ENCODE measurements around the gene SNTG2. TPM values are rescaled to one million over a fixed set of nuclear protein-coding genes. Genes with fewer than 3 reads are reported as not detected.

The SNTG2 gene
- total RNA-seq, 2 experiments from 2014 or later, result not detected

- H4K20me1 ChIP-seq (ENCODE audit: insufficient read depth, low read length), result no peaks in the 10 kb centered on the region
- POLR2A ChIA-PET, result no interaction called here
- BruUV-seq (replicated peaks), result no TSS peak
- intact Hi-C loops (cut with micrococcal nuclease; ENCODE audit: unreplicated experiment), result no loop called here
- no peaks in the 10 kb centered on the region for H3K79me2 ChIP-seq (ENCODE audit: insufficient read depth, low read depth, low read length)
- CTCF ChIA-PET (ENCODE audit: unreplicated experiment), result no interaction called here
- no peak overlapping the region for H3K4me3 ChIP-seq (ENCODE audit: low read depth, low read length, poor library complexity, severe bottlenecking)
- no peak overlapping the region for H3K4me2 ChIP-seq (ENCODE audit: low read length)
- TF ChIP-seq EZH2phosphoT487 (IDR thresholded peaks at IDR 0.05; ENCODE audit: borderline replicate concordance, low read depth, low read length), result no peak
- no peak for TF ChIP-seq CTCF (conservative IDR thresholded peaks at IDR 0.05; ENCODE audit: low read length)
- no peak overlapping the region for H3K27ac ChIP-seq (ENCODE audit: low read depth, low read length, poor library complexity, severe bottlenecking)
- no peaks in the 10 kb centered on the region for H3K36me3 ChIP-seq (ENCODE audit: insufficient read depth, low read length)
- H2AFZ ChIP-seq (ENCODE audit: low read length), result no peak overlapping the region
- H3K4me1 ChIP-seq (ENCODE audit: insufficient read depth, low read length, poor library complexity, severe bottlenecking), result no peaks in the 10 kb centered on the region
- H3K9me3 ChIP-seq (ENCODE audit: low read length), result no peaks in the 10 kb centered on the region
- no peaks in the 10 kb centered on the region for H3K9me2 ChIP-seq (ENCODE audit: insufficient read depth, low read length)
- no peak for DNase-seq (ENCODE audit: low spot score)
Observed at GRCh38 chr2:1259746-1260145, 309.1 kb downstream of the SNTG2 start.

- Histone ChIP-seq H3K27ac (ENCODE audit: low read depth, low read length, poor library complexity, severe bottlenecking) (no peak overlapping the region), H3K4me2 (ENCODE audit: low read length) (no peak overlapping the region), H3K4me1 (ENCODE audit: insufficient read depth, low read length, poor library complexity, severe bottlenecking) (no peaks in the 10 kb centered on the region), H3K4me3 (ENCODE audit: low read depth, low read length, poor library complexity, severe bottlenecking) (no peak overlapping the region), H2AFZ (ENCODE audit: low read length) (no peak overlapping the region), H3K79me2 (ENCODE audit: insufficient read depth, low read depth, low read length) (no peaks in the 10 kb centered on the region), H3K36me3 (ENCODE audit: insufficient read depth, low read length) (no peaks in the 10 kb centered on the region), H4K20me1 (ENCODE audit: insufficient read depth, low read length) (no peaks in the 10 kb centered on the region), H3K9me2 (ENCODE audit: insufficient read depth, low read length) (no peaks in the 10 kb centered on the region), H3K9me3 (ENCODE audit: low read length) (no peaks in the 10 kb centered on the region)
- no peak for DNase-seq (ENCODE audit: low spot score)
- no TSS peak for BruUV-seq (replicated peaks)
- intact Hi-C loops (cut with micrococcal nuclease; ENCODE audit: unreplicated experiment), result no loop called here
- ChIA-PET CTCF (ENCODE audit: unreplicated experiment) (no interaction called here), POLR2A (no interaction called here)
- TF ChIP-seq CTCF (conservative IDR thresholded peaks at IDR 0.05; ENCODE audit: low read length) (no peak), EZH2phosphoT487 (IDR thresholded peaks at IDR 0.05; ENCODE audit: borderline replicate concordance, low read depth, low read length) (no peak)
Observed at GRCh38 chr2:1262609-1263008, 312.0 kb downstream of the SNTG2 start.

GRCh38 chr2:1265454-1265853 lies 314.8 kb downstream of the SNTG2 start:
- POLR2A ChIA-PET, result no interaction called here
- H3K4me1 ChIP-seq (ENCODE audit: insufficient read depth, low read length, poor library complexity, severe bottlenecking), result no peaks in the 10 kb centered on the region
- intact Hi-C loops (cut with micrococcal nuclease; ENCODE audit: unreplicated experiment), result no loop called here
- no peaks in the 10 kb centered on the region for H3K9me2 ChIP-seq (ENCODE audit: insufficient read depth, low read length)
- no peak for DNase-seq (ENCODE audit: low spot score)
- no TSS peak for BruUV-seq (replicated peaks)
- no peaks in the 10 kb centered on the region for H3K36me3 ChIP-seq (ENCODE audit: insufficient read depth, low read length)
- H3K4me2 ChIP-seq (ENCODE audit: low read length), result no peak overlapping the region
- H3K4me3 ChIP-seq (ENCODE audit: low read depth, low read length, poor library complexity, severe bottlenecking), result no peak overlapping the region
- no peaks in the 10 kb centered on the region for H3K79me2 ChIP-seq (ENCODE audit: insufficient read depth, low read depth, low read length)
- no peaks in the 10 kb centered on the region for H3K9me3 ChIP-seq (ENCODE audit: low read length)
- H2AFZ ChIP-seq (ENCODE audit: low read length), result no peak overlapping the region
- H4K20me1 ChIP-seq (ENCODE audit: insufficient read depth, low read length), result no peaks in the 10 kb centered on the region
- TF ChIP-seq EZH2phosphoT487 (IDR thresholded peaks at IDR 0.05; ENCODE audit: borderline replicate concordance, low read depth, low read length) (no peak), CTCF (conservative IDR thresholded peaks at IDR 0.05; ENCODE audit: low read length) (no peak)
- CTCF ChIA-PET (ENCODE audit: unreplicated experiment), result no interaction called here
- H3K27ac ChIP-seq (ENCODE audit: low read depth, low read length, poor library complexity, severe bottlenecking), result no peak overlapping the region
